Uterus (tissue), 4 donors: ENCODE data around the gene CR2. TPM values are rescaled to one million over a fixed set of nuclear protein-coding genes. Genes with fewer than 3 reads are reported as not detected.
"Not testable (repeated sequence)": the region's sequence is repeated elsewhere in the genome, so short reads cannot be mapped to it uniquely, and the experiment has no call there.

Experiments
- DNase-seq, 2 donors: peaks; one replicate each; pipeline ENCODE4 v3.0.0-alpha.2; 2019 to 2020
- H3K27ac ChIP-seq, 2 donors: fragments of 200-600 bp; sonication (generic); 1 replicate in 1 of 2; 2 replicates in 1 of 2; pipeline ENCODE4 v1.5.1; 2016 to 2018
- H3K27me3 ChIP-seq, 2 donors: fragments of 200-600 bp; sonication (generic); one replicate each; pipeline ENCODE4 v1.5.1; 2018 to 2019; ENCODE audit warnings: control low read depth in 1 of 2
- H3K36me3 ChIP-seq, 2 donors: fragments of 200-600 bp; sonication (generic); one replicate each; pipeline ENCODE4 v1.5.1; 2019; ENCODE audit warnings: control low read depth in 1 of 2
- H3K4me1 ChIP-seq, 2 donors: fragments of 200-600 bp; sonication (generic); one replicate each; pipeline ENCODE4 v1.5.1; 2018 to 2019; ENCODE audit warnings: control low read depth in 1 of 2
- H3K4me3 ChIP-seq, 2 donors: fragments of 200-600 bp; sonication (generic); 1 replicate in 1 of 2; 2 replicates in 1 of 2; pipeline ENCODE4 v1.5.1; 2018 to 2019; ENCODE audit warnings: mild to moderate bottlenecking in 1 of 2
- H3K9me3 ChIP-seq, 2 donors: fragments of 200-600 bp; sonication (generic); one replicate each; pipeline ENCODE4 v1.5.1; 2019; ENCODE audit warnings: control low read depth in 1 of 2
- POLR2A ChIP-seq, 2 donors: fragments of 450-650 bp; IDR thresholded peaks; one replicate each; pipeline ENCODE4 v1.6.1; 2016; ENCODE audit warnings: antibody characterized with exemption in 2 of 2, mild to moderate bottlenecking in 1 of 2, moderate library complexity in 1 of 2
- intact Hi-C: fragments of 100-400 bp; cut with DNase I; formaldehyde crosslinking; loops from one replicate; pipeline ENCODE4 v1.15.1; 2023; ENCODE audit warnings: low total_unique reads
- total RNA-seq, 4 donors: library from RNA; depleted of rRNA in 3 of 4; stranded (reverse); fragments of >200 nt in 3 of 4; gene quantifications; one replicate each; pipeline versions ENCODE4 v1.1.0 to v1.2.4, GENCODE V29; 2014 to 2023
- TF ChIP-seq, protein P1 (sequence below), 4 experiments: fragments of 200-600 bp in 2 of 4; fragments of 450-650 bp in 2 of 4; sonication (generic) in 2 of 4; IDR thresholded peaks; one replicate each; pipeline ENCODE4 v1.5.1; 2016 to 2019; ENCODE audit warnings: antibody characterized with exemption in 4 of 4, mild to moderate bottlenecking in 2 of 4, moderate library complexity in 1 of 4
- donor health status: DM: yes; HTN: yes; CAD: no.

CR2 gene
- total RNA-seq, 4 donors from 2014 or later = 0.28 TPM; not detected in 3

DNA sequence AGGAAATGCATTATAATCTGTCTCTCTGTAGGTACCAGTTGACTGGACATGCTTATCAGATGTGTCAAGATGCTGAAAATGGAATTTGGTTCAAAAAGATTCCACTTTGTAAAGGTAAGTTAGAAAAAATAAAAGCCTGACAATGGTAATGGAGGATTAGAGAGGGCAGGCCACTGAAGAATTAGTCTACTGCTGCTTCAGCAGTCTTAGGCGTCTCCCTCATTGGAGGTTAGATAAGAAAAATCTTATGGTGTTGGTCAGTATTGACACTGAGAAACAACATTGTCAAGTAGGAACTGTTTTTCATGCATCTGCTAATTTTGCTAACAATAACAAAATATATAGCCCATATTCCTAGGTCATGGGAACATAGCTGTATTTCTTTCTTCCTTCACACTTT is 20.1 kb downstream of the CR2 start:
- Histone ChIP-seq H3K4me3 (no peak overlapping the region), H3K27ac (no peak overlapping the region), H3K9me3 (no peaks in the 10 kb centered on the region), H3K4me1 (no peaks in the 10 kb centered on the region), H3K27me3 (no peaks in the 10 kb centered on the region), H3K36me3 (no peaks in the 10 kb centered on the region)
- TF ChIP-seq, protein P1, sequence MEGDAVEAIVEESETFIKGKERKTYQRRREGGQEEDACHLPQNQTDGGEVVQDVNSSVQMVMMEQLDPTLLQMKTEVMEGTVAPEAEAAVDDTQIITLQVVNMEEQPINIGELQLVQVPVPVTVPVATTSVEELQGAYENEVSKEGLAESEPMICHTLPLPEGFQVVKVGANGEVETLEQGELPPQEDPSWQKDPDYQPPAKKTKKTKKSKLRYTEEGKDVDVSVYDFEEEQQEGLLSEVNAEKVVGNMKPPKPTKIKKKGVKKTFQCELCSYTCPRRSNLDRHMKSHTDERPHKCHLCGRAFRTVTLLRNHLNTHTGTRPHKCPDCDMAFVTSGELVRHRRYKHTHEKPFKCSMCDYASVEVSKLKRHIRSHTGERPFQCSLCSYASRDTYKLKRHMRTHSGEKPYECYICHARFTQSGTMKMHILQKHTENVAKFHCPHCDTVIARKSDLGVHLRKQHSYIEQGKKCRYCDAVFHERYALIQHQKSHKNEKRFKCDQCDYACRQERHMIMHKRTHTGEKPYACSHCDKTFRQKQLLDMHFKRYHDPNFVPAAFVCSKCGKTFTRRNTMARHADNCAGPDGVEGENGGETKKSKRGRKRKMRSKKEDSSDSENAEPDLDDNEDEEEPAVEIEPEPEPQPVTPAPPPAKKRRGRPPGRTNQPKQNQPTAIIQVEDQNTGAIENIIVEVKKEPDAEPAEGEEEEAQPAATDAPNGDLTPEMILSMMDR (IDR thresholded peaks at IDR 0.05) = no peak
- TF ChIP-seq POLR2A (IDR thresholded peaks at IDR 0.05) = no peak
- no peak for DNase-seq
- intact Hi-C loops = no loop called here

DNA sequence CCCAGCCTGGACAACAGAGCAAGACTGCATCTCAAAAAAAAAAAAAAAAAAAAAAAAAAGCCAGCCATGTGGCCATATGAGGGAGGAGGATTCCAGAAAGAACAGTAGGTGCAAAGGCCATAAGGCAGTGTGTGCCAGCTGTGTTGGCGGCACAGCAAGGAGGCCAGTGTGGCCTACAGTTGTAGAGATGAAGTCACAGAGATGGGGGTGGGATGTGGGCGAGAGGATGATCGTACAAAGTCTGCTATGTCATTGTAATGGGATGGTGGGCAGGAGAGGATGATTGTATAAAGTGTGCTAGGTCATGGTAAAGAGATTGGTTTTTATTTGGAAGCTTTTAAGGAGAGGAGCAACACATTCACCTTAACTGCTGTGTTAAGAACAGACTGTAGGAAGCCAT is 32.1 kb downstream of the CR2 start:
- DNase-seq = no peak
- H3K9me3 ChIP-seq = no peaks in the 10 kb centered on the region
- no peaks in the 10 kb centered on the region for H3K4me1 ChIP-seq
- H3K4me3 ChIP-seq = no peak overlapping the region
- H3K27me3 ChIP-seq = no peaks in the 10 kb centered on the region
- no peak overlapping the region for H3K27ac ChIP-seq
- TF ChIP-seq POLR2A (IDR thresholded peaks at IDR 0.05) = no peak
- TF ChIP-seq, protein P1 (IDR thresholded peaks at IDR 0.05) = no peak
- H3K36me3 ChIP-seq = no peaks in the 10 kb centered on the region
- intact Hi-C loops = no loop called here

- Histone ChIP-seq H3K27ac (no peak overlapping the region), H3K4me1 (no peaks in the 10 kb centered on the region), H3K36me3 (no peaks in the 10 kb centered on the region), H3K4me3 (no peak overlapping the region), H3K27me3 (no peaks in the 10 kb centered on the region), H3K9me3 (no peaks in the 10 kb centered on the region)
- intact Hi-C loops = no loop called here
- no peak for TF ChIP-seq POLR2A (IDR thresholded peaks at IDR 0.05)
- TF ChIP-seq, protein P1 (IDR thresholded peaks at IDR 0.05) = no peak
- no peak for DNase-seq
These were observed 33.5 kb downstream of the CR2 start for GRCh38 chr1:207487636-207488035.

DNA sequence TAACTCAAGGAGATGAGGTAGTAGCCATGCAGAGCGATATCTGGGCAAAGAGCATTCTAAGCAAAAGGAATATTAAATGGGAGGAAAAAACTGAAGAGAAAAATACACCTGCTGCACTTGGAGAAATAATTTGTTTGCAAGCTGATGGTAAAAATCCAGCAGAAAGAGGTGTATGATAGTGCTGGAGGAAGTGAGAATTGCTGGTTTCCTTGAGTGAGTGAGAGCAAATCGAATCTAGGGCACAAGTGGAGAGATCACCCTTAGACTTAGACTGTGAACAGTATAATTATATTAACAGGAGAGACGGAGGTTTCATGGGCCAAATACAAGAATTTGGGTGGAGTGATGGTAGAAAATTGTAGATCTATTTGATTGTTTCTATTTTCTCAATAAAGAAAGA is 39.1 kb downstream of the CR2 start:
- H3K9me3 ChIP-seq = no peaks in the 10 kb centered on the region
- H3K27me3 ChIP-seq = no peaks in the 10 kb centered on the region

GRCh38 chr1:207494171-207494570 is 40.0 kb downstream of the CR2 start:
- H3K27me3 ChIP-seq = no peaks in the 10 kb centered on the region
- H3K9me3 ChIP-seq = no peaks in the 10 kb centered on the region
- H3K4me1 ChIP-seq = no peaks in the 10 kb centered on the region
- no peak for DNase-seq
- TF ChIP-seq, protein P1 (IDR thresholded peaks at IDR 0.05) = no peak
- TF ChIP-seq POLR2A (IDR thresholded peaks at IDR 0.05) = no peak
- no peak overlapping the region for H3K27ac ChIP-seq
- H3K4me3 ChIP-seq = no peak overlapping the region
- intact Hi-C loops = no loop called here
- no peaks in the 10 kb centered on the region for H3K36me3 ChIP-seq

More for the DNA sequence above, 39.1 kb downstream of the CR2 start:
- intact Hi-C loops = no loop called here
- no peak overlapping the region for H3K4me3 ChIP-seq
- H3K4me1 ChIP-seq = no peaks in the 10 kb centered on the region
- TF ChIP-seq POLR2A (IDR thresholded peaks at IDR 0.05) = no peak
- TF ChIP-seq, protein P1 (IDR thresholded peaks at IDR 0.05) = no peak
- no peak for DNase-seq
- H3K27ac ChIP-seq = no peak overlapping the region
- H3K36me3 ChIP-seq = no peaks in the 10 kb centered on the region

GRCh38 chr1:207495281-207495680 is 41.2 kb downstream of the CR2 start:
- H3K27ac ChIP-seq, H3K27me3 ChIP-seq, H3K4me1 ChIP-seq, H3K9me3 ChIP-seq, DNase-seq, intact Hi-C loops, H3K4me3 ChIP-seq, H3K36me3 ChIP-seq: not testable (repeated sequence)
